GM12878 (cell line): ENCODE measurements around the gene PLTP. TPM values are rescaled to one million over a fixed set of nuclear protein-coding genes. Genes with fewer than 3 reads are reported as not detected.

Source experiments
- CBX3 ChIP-seq: fragments of 200-600 bp; sonication (generic); IDR thresholded peaks from 2 replicates; pipeline ENCODE4 v1.6.1; 2016; ENCODE audit warnings: low read depth, borderline replicate concordance
- CREM ChIP-seq: IDR thresholded peaks from 2 replicates; pipeline ENCODE4 v1.6.1; 2014; ENCODE audit warnings: antibody characterized with exemption, low read depth
- GATAD2B ChIP-seq: fragments of 450-650 bp; conservative IDR thresholded peaks from 2 replicates; pipeline ENCODE4 v1.6.1; 2017; ENCODE audit warnings: low read depth, mild to moderate bottlenecking, moderate library complexity
- HDGF ChIP-seq: fragments of 450-650 bp; IDR thresholded peaks from 2 replicates; pipeline ENCODE4 v1.6.1; 2016; ENCODE audit warnings: antibody characterized with exemption
- IKZF1 ChIP-seq: fragments of 450-650 bp; conservative IDR thresholded peaks from 2 replicates; pipeline ENCODE4 v1.6.1; 2017; ENCODE audit warnings: antibody characterized with exemption, mild to moderate bottlenecking
- MYC ChIP-seq: IDR thresholded peaks from 2 replicates; pipeline ENCODE4 v1.6.1; 2011; ENCODE audit warnings: mild to moderate bottlenecking, low read length, moderate library complexity, inconsistent platforms; ENCODE audit not compliant: insufficient read depth, insufficient replicate concordance, insufficient read length, severe bottlenecking
- NFYB ChIP-seq: IDR thresholded peaks from 2 replicates; pipeline ENCODE4 v1.6.1; 2011; ENCODE audit warnings: low read depth, mild to moderate bottlenecking, low read length, improper control_type of control experiment, moderate library complexity; ENCODE audit not compliant: insufficient read depth
- PAX5 ChIP-seq: IDR thresholded peaks from 2 replicates; pipeline ENCODE4 v1.6.1; 2011; ENCODE audit warnings: low read depth, low read length, borderline replicate concordance
- POLR2A ChIP-seq: IDR thresholded peaks from 2 replicates; pipeline ENCODE4 v1.6.1; 2011; ENCODE audit warnings: low read depth, mild to moderate bottlenecking, low read length
- RAD21 ChIP-seq: IDR thresholded peaks from 2 replicates; pipeline ENCODE4 v1.6.1; 2011; ENCODE audit warnings: mild to moderate bottlenecking, low read depth, low read length, moderate library complexity; ENCODE audit not compliant: insufficient read depth
- RB1 ChIP-seq: fragments of 450-650 bp; formaldehyde crosslinking; IDR thresholded peaks from 2 replicates; pipeline ENCODE4 v1.6.1; 2017; ENCODE audit warnings: mild to moderate bottlenecking, borderline replicate concordance
- SIN3A ChIP-seq: IDR thresholded peaks from 2 replicates; pipeline ENCODE4 v1.6.1; 2012; ENCODE audit warnings: low read depth, low read length, improper control_type of control experiment
- SMAD5 ChIP-seq: IDR thresholded peaks from 2 replicates; pipeline ENCODE4 v1.6.1; 2016; ENCODE audit warnings: antibody characterized with exemption, low read depth
- TARDBP ChIP-seq: IDR thresholded peaks from 2 replicates; pipeline ENCODE4 v1.6.1; 2016; ENCODE audit warnings: borderline replicate concordance
- TCF3 ChIP-seq: IDR thresholded peaks from 2 replicates; pipeline ENCODE4 v1.6.1; 2012; ENCODE audit warnings: low read depth, mild to moderate bottlenecking, low read length, borderline replicate concordance; ENCODE audit not compliant: insufficient read depth
- ZNF207 ChIP-seq: fragments of 450-650 bp; IDR thresholded peaks from 2 replicates; pipeline ENCODE4 v1.6.1; 2014; ENCODE audit warnings: antibody characterized with exemption, mild to moderate bottlenecking, borderline replicate concordance
- ZNF622 ChIP-seq: fragments of 450-650 bp; IDR thresholded peaks from 2 replicates; pipeline ENCODE4 v1.6.1; 2017; ENCODE audit warnings: mild to moderate bottlenecking, inconsistent platforms
- polyA plus RNA-seq, 11 experiments: library from polyadenylated mRNA; depleted of rRNA in 4 of 11; unstranded in 6 of 11; stranded (reverse) in 5 of 11; fragments of >200 nt; fragmentation: Nextera tagmentation in 4 of 11; fragmentation: Illumina TruSeq in 1 of 11; extraction: Ambion mirVana in 4 of 11; extraction: Trizol in 1 of 11; gene quantifications; 1 replicate in 1 of 11; 2 replicates in 10 of 11; pipeline versions ENCODE4 v1.2.1 to v1.2.3, GENCODE V29; 2011 to 2016; ENCODE audit warnings: inconsistent platforms in 2 of 11, missing spikeins in 2 of 11, low read depth in 1 of 11
- total RNA-seq, 4 experiments: library from RNA; depleted of rRNA in 3 of 4; stranded (reverse); fragments of >200 nt in 3 of 4; fragmentation: Illumina TruSeq in 1 of 4; extraction: Trizol in 1 of 4; gene quantifications; 2 replicates each; pipeline versions ENCODE4 v1.2.1 to v1.2.3, GENCODE V29; 2013 to 2021
- TF ChIP-seq, protein P1 (sequence below): IDR thresholded peaks from 2 replicates; pipeline ENCODE4 v1.6.1; 2012; ENCODE audit warnings: low read length, inconsistent platforms
- TF ChIP-seq, protein P2 (sequence below): fragments of 450-650 bp; formaldehyde crosslinking; IDR thresholded peaks from 2 replicates; pipeline ENCODE4 v1.5.0; 2022; ENCODE audit warnings: mild to moderate bottlenecking, missing genetic modification characterization
- TF ChIP-seq, protein P3 (sequence below): IDR thresholded peaks from 2 replicates; pipeline ENCODE4 v1.6.1; 2011; ENCODE audit warnings: borderline replicate concordance, low read depth, mild to moderate bottlenecking, moderate library complexity, mixed read lengths, low read length; ENCODE audit not compliant: insufficient read depth; ENCODE audit errors: extremely low read length
- TF ChIP-seq, protein P4 (sequence below): fragments of 450-650 bp; IDR thresholded peaks from 2 replicates; pipeline ENCODE4 v1.6.1; 2017; ENCODE audit warnings: borderline replicate concordance

Gene PLTP
- total and polyA plus RNA-seq, 10 of the 15 experiments (the other 5 are each of a cell fraction or from before 2014, with no cell fraction given): 1.6 to 17.0 (median 7.6) TPM

DNA sequence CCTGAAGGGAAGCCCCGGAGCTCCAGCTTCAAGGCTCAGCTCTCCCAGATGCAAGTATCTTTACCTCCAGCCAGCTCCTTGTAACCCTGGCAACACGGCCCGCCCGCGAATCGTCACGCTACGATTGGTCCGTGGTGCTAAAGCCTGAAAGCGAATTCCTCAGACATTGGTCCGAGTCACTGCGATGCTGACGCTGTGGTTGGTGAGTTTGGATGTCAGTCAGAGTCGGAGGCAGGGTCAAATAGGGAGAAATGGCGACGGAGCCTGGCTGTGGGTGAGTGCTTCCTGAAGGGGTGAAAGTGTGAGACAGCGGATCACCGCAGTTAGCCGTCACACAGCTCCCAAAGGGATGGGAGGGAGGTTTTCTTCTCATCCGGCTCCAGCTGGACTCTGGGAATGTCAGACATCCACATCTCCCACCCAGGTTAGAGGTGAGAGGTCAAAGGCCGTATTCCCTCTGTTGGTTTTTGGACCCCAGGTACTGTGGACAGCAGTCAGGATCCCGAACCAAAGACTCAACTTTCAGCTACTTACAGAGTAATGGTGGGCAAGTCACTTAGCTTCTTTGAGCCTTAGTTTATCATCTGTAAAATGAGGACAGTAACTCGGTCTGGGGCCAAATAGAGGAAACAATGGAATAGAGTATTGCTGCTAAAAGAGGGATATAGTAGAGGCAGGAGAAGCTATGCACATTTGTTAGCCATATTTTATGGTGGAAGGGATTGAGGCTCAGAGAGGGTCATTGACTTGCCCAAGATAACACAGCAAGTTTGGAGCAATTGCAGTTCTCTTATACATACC lies 30.8 kb downstream of the PLTP start, which contains the start of gene ZSWIM1 (continued):
- TF ChIP-seq ZNF207 (peak; percentile 84; the same call in 1 of the 2 replicates), TCF3 (no peak), SIN3A (peak; percentile 78), CBX3 (no peak), GATAD2B (peak; percentile 82), IKZF1 (peak; percentile 80), CREM (peak; percentile 59; the same call in 1 of the 2 replicates), HDGF (peak; percentile 49; the same call in 1 of the 2 replicates), SMAD5 (peak; percentile 89), MYC (no peak), PAX5 (no peak), ZNF622 (no peak), NFYB (peak; percentile 93), TARDBP (no peak), RB1 (peak; percentile 39; the same call in 1 of the 2 replicates), POLR2A (peak; percentile 98), RAD21 (no peak)
- TF ChIP-seq, protein P1, sequence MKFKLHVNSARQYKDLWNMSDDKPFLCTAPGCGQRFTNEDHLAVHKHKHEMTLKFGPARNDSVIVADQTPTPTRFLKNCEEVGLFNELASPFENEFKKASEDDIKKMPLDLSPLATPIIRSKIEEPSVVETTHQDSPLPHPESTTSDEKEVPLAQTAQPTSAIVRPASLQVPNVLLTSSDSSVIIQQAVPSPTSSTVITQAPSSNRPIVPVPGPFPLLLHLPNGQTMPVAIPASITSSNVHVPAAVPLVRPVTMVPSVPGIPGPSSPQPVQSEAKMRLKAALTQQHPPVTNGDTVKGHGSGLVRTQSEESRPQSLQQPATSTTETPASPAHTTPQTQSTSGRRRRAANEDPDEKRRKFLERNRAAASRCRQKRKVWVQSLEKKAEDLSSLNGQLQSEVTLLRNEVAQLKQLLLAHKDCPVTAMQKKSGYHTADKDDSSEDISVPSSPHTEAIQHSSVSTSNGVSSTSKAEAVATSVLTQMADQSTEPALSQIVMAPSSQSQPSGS: no peak
- TF ChIP-seq, protein P2, sequence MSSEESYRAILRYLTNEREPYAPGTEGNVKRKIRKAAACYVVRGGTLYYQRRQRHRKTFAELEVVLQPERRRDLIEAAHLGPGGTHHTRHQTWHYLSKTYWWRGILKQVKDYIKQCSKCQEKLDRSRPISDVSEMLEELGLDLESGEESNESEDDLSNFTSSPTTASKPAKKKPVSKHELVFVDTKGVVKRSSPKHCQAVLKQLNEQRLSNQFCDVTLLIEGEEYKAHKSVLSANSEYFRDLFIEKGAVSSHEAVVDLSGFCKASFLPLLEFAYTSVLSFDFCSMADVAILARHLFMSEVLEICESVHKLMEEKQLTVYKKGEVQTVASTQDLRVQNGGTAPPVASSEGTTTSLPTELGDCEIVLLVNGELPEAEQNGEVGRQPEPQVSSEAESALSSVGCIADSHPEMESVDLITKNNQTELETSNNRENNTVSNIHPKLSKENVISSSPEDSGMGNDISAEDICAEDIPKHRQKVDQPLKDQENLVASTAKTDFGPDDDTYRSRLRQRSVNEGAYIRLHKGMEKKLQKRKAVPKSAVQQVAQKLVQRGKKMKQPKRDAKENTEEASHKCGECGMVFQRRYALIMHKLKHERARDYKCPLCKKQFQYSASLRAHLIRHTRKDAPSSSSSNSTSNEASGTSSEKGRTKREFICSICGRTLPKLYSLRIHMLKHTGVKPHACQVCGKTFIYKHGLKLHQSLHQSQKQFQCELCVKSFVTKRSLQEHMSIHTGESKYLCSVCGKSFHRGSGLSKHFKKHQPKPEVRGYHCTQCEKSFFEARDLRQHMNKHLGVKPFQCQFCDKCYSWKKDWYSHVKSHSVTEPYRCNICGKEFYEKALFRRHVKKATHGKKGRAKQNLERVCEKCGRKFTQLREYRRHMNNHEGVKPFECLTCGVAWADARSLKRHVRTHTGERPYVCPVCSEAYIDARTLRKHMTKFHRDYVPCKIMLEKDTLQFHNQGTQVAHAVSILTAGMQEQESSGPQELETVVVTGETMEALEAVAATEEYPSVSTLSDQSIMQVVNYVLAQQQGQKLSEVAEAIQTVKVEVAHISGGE (CRISPR knock-in tag): no peak
- TF ChIP-seq, protein P3, sequence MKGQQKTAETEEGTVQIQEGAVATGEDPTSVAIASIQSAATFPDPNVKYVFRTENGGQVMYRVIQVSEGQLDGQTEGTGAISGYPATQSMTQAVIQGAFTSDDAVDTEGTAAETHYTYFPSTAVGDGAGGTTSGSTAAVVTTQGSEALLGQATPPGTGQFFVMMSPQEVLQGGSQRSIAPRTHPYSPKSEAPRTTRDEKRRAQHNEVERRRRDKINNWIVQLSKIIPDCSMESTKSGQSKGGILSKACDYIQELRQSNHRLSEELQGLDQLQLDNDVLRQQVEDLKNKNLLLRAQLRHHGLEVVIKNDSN: no peak
- TF ChIP-seq, protein P4, sequence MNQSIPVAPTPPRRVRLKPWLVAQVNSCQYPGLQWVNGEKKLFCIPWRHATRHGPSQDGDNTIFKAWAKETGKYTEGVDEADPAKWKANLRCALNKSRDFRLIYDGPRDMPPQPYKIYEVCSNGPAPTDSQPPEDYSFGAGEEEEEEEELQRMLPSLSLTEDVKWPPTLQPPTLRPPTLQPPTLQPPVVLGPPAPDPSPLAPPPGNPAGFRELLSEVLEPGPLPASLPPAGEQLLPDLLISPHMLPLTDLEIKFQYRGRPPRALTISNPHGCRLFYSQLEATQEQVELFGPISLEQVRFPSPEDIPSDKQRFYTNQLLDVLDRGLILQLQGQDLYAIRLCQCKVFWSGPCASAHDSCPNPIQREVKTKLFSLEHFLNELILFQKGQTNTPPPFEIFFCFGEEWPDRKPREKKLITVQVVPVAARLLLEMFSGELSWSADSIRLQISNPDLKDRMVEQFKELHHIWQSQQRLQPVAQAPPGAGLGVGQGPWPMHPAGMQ: no peak
